Measurements from ENCODE around the gene FGF11. TPM values are rescaled to one million over a fixed set of nuclear protein-coding genes. Genes with fewer than 3 reads are reported as not detected.

The FGF11 gene
- total RNA-seq, 1 experiment from 2014 or later = 23.8 TPM

- no peak for DNase-seq (ENCODE audit: low read depth)
Observed at GRCh38 chr17:7408252-7408727, 31.0 kb upstream of the FGF11 start.

- DNase-seq (ENCODE audit: low read depth) = no peak
Observed at GRCh38 chr17:7408863-7409262, 30.4 kb upstream of the FGF11 start.

- no peak for DNase-seq (ENCODE audit: low read depth)
Observed at GRCh38 chr17:7409716-7410115, 29.6 kb upstream of the FGF11 start.

- DNase-seq (ENCODE audit: low read depth) = no peak
Observed at GRCh38 chr17:7410634-7411426, 28.5 kb upstream of the FGF11 start.

- no peak for DNase-seq (ENCODE audit: low read depth)
Observed at GRCh38 chr17:7411427-7411750, 27.9 kb upstream of the FGF11 start.

GRCh38 chr17:7413346-7413985 lies 25.8 kb upstream of the FGF11 start:
- DNase-seq (ENCODE audit: low read depth) = peak; percentile 24

- DNase-seq (ENCODE audit: low read depth) = no peak
Observed at GRCh38 chr17:7414837-7415236, 24.5 kb upstream of the FGF11 start.

- DNase-seq (ENCODE audit: low read depth) = no peak
Observed at GRCh38 chr17:7415784-7416183, 23.5 kb upstream of the FGF11 start.

- no peak for DNase-seq (ENCODE audit: low read depth)
Observed at GRCh38 chr17:7416323-7416722, 23.0 kb upstream of the FGF11 start.

- DNase-seq (ENCODE audit: low read depth) = no peak
Observed at GRCh38 chr17:7417056-7417655, 22.2 kb upstream of the FGF11 start.

GRCh38 chr17:7418472-7419152 lies 20.7 kb upstream of the FGF11 start:
- DNase-seq (ENCODE audit: low read depth) = no peak

GRCh38 chr17:7419819-7420610 lies 19.3 kb upstream of the FGF11 start, which contains the start of gene SPEM1:
Gene SPEM1, plus strand, starts transcription at chr17:7420324. Its CDS starts 61 bp downstream, at chr17:7420385.
- DNase-seq (ENCODE audit: low read depth) = no peak

GRCh38 chr17:7421186-7421585 lies 18.1 kb upstream of the FGF11 start:
- no peak for DNase-seq (ENCODE audit: low read depth)

GRCh38 chr17:7423679-7424078 lies 15.6 kb upstream of the FGF11 start:
- no peak for DNase-seq (ENCODE audit: low read depth)

- no peak for DNase-seq (ENCODE audit: low read depth)
Observed at GRCh38 chr17:7425316-7425715, 14.0 kb upstream of the FGF11 start, which contains the start of gene SPEM2. Gene SPEM2, plus strand, starts transcription at chr17:7425616. Its CDS starts 73 bp downstream, at chr17:7425689.

- DNase-seq (ENCODE audit: low read depth) = no peak
Observed at GRCh38 chr17:7425756-7426155, 13.6 kb upstream of the FGF11 start.

- no peak for DNase-seq (ENCODE audit: low read depth)
Observed at GRCh38 chr17:7426203-7426863, 13.0 kb upstream of the FGF11 start.

GRCh38 chr17:7426896-7427489 lies 12.3 kb upstream of the FGF11 start:
- DNase-seq (ENCODE audit: low read depth) = no peak

- no peak for DNase-seq (ENCODE audit: low read depth)
Observed at GRCh38 chr17:7427549-7427948, 11.8 kb upstream of the FGF11 start.

GRCh38 chr17:7428557-7428956 lies 10.8 kb upstream of the FGF11 start, which contains the start of gene SPEM3:
Gene SPEM3, plus strand, starts transcription at chr17:7428857. Its CDS starts 46 bp downstream, at chr17:7428903.
- DNase-seq (ENCODE audit: low read depth) = no peak
